Astrocyte (in vitro differentiated cells and primary cell): ENCODE data around the gene LMF1. TPM values are rescaled to one million over a fixed set of nuclear protein-coding genes. Genes with fewer than 3 reads are reported as not detected.

Experiments
- DNase-seq: peaks from one replicate; pipeline ENCODE4 v3.0.0-alpha.2; 2010; ENCODE audit warnings: low read depth
- FAIRE-seq: peaks from 2 replicates; lab custom pipeline; 2011; peaks lifted over from hg19 to GRCh38; lab: Jason Lieb, UNC
- H2AFZ ChIP-seq: 2 replicates; pipeline ENCODE4 v1.6.0; 2012; ENCODE audit warnings: low read depth, low read length, inconsistent platforms
- H3K27ac ChIP-seq: 2 replicates; pipeline ENCODE4 v1.5.1; 2011; ENCODE audit warnings: low read depth, low read length, inconsistent platforms
- H3K27me3 ChIP-seq: 2 replicates; pipeline ENCODE4 v1.6.0; 2011; ENCODE audit warnings: low read length, inconsistent platforms; ENCODE audit not compliant: insufficient read depth
- H3K36me3 ChIP-seq: 2 replicates; pipeline ENCODE4 v1.5.1; 2011; ENCODE audit warnings: low read length, inconsistent platforms; ENCODE audit not compliant: insufficient read depth
- H3K4me1 ChIP-seq: 2 replicates; pipeline ENCODE4 v1.5.1; 2011; ENCODE audit warnings: low read length, inconsistent platforms; ENCODE audit not compliant: insufficient read depth
- H3K4me2 ChIP-seq: 2 replicates; pipeline ENCODE4 v1.6.0; 2012; ENCODE audit warnings: low read length, inconsistent platforms
- H3K4me3 ChIP-seq: 2 replicates; pipeline ENCODE4 v1.5.1; 2011; ENCODE audit warnings: low read depth, mild to moderate bottlenecking, low read length, inconsistent platforms; ENCODE audit not compliant: insufficient read depth
- H3K79me2 ChIP-seq: 2 replicates; pipeline ENCODE4 v1.6.0; 2012; ENCODE audit warnings: mild to moderate bottlenecking, low read length, inconsistent platforms; ENCODE audit not compliant: insufficient read depth
- H3K9ac ChIP-seq: 2 replicates; pipeline ENCODE4 v1.6.0; 2012; ENCODE audit warnings: mild to moderate bottlenecking, low read length, inconsistent platforms
- H3K9me3 ChIP-seq: 2 replicates; pipeline ENCODE4 v1.5.1; 2012; ENCODE audit warnings: low read depth, mild to moderate bottlenecking, low read length, inconsistent platforms; ENCODE audit not compliant: insufficient read depth
- H4K20me1 ChIP-seq: 2 replicates; pipeline ENCODE4 v1.6.0; 2012; ENCODE audit warnings: low read length, inconsistent platforms; ENCODE audit not compliant: insufficient read depth
- H3K27ac Mint-ChIP-seq: one replicate; pipeline ENCODE4 v1.8.0; 2021; ENCODE audit warnings: mild to moderate bottlenecking, mixed read lengths; ENCODE audit not compliant: unreplicated experiment
- H3K27me3 Mint-ChIP-seq: one replicate; pipeline ENCODE4 v1.8.0; 2021; ENCODE audit warnings: low read depth, mixed read lengths; ENCODE audit not compliant: unreplicated experiment
- H3K36me3 Mint-ChIP-seq: one replicate; pipeline ENCODE4 v1.8.0; 2021; ENCODE audit warnings: low read depth, mixed read lengths; ENCODE audit not compliant: unreplicated experiment
- H3K4me1 Mint-ChIP-seq: one replicate; pipeline ENCODE4 v1.8.0; 2021; ENCODE audit warnings: low read depth, mixed read lengths; ENCODE audit not compliant: unreplicated experiment
- H3K4me3 Mint-ChIP-seq: one replicate; pipeline ENCODE4 v1.8.0; 2021; ENCODE audit warnings: mild to moderate bottlenecking, moderate library complexity, mixed read lengths; ENCODE audit not compliant: unreplicated experiment
- H3K9me3 Mint-ChIP-seq: one replicate; pipeline ENCODE4 v1.8.0; 2021; ENCODE audit warnings: mild to moderate bottlenecking, mixed read lengths; ENCODE audit not compliant: unreplicated experiment
- CTCF ChIP-seq: IDR thresholded peaks from 2 replicates; pipeline ENCODE4 v1.5.1; 2011; ENCODE audit warnings: low read depth, mild to moderate bottlenecking, inconsistent platforms, low read length, moderate library complexity; ENCODE audit not compliant: insufficient read depth
- EZH2 ChIP-seq: IDR thresholded peaks from 2 replicates; pipeline ENCODE4 v1.6.1; 2012; ENCODE audit warnings: mild to moderate bottlenecking, low read length, inconsistent platforms; ENCODE audit not compliant: insufficient read depth
- total RNA-seq: library from RNA; stranded (reverse); gene quantifications from 2 replicates; pipeline ENCODE4 v1.2.1, GENCODE V29; 2021

LMF1 gene
- total RNA-seq, 1 donor from 2014 or later = 12.6 TPM

- Histone ChIP-seq H3K9ac (no peak overlapping the region), H3K4me3 (no peak overlapping the region), H3K79me2 (no peaks in the 10 kb centered on the region), H3K4me2 (no peak overlapping the region), H3K27me3 (peaks cover 16% of the 10 kb centered on the region), H3K4me1 (no peaks in the 10 kb centered on the region), H3K9me3 (no peaks in the 10 kb centered on the region), H3K27ac (no peak overlapping the region), H2AFZ (no peak overlapping the region), H3K36me3 (no peaks in the 10 kb centered on the region), H4K20me1 (no peaks in the 10 kb centered on the region)
- H3K9me3 Mint-ChIP-seq = no peaks in the 10 kb centered on the region
- DNase-seq (no peak), FAIRE-seq (no peak)
- peaks cover 3% of the 10 kb centered on the region for H3K36me3 Mint-ChIP-seq
- H3K4me1 Mint-ChIP-seq = no peaks in the 10 kb centered on the region
- no peak overlapping the region for H3K4me3 Mint-ChIP-seq
- TF ChIP-seq CTCF (no peak), EZH2 (no peak)
- H3K27ac Mint-ChIP-seq = no peak overlapping the region
- H3K27me3 Mint-ChIP-seq = peaks cover 24% of the 10 kb centered on the region
Measured at GRCh38 chr16:827513-827912, 143.3 kb downstream of the LMF1 start.

- Histone ChIP-seq H3K27me3 (peaks cover 19% of the 10 kb centered on the region), H3K79me2 (no peaks in the 10 kb centered on the region), H3K4me3 (no peak overlapping the region), H3K9me3 (no peaks in the 10 kb centered on the region), H3K4me1 (no peaks in the 10 kb centered on the region), H3K9ac (no peak overlapping the region), H4K20me1 (no peaks in the 10 kb centered on the region), H2AFZ (peak overlapping the region; percentile 34), H3K27ac (no peak overlapping the region), H3K36me3 (no peaks in the 10 kb centered on the region), H3K4me2 (peak overlapping the region; percentile 19)
- Mint-ChIP-seq H3K9me3 (no peaks in the 10 kb centered on the region), H3K4me3 (no peak overlapping the region), H3K27me3 (peaks cover 36% of the 10 kb centered on the region), H3K36me3 (peaks cover 3% of the 10 kb centered on the region), H3K4me1 (no peaks in the 10 kb centered on the region), H3K27ac (no peak overlapping the region)
- no peak for FAIRE-seq
- no peak for DNase-seq
- TF ChIP-seq CTCF (no peak), EZH2 (peak; percentile 58)
Measured at GRCh38 chr16:825341-826061, 145.3 kb downstream of the LMF1 start.

DNA sequence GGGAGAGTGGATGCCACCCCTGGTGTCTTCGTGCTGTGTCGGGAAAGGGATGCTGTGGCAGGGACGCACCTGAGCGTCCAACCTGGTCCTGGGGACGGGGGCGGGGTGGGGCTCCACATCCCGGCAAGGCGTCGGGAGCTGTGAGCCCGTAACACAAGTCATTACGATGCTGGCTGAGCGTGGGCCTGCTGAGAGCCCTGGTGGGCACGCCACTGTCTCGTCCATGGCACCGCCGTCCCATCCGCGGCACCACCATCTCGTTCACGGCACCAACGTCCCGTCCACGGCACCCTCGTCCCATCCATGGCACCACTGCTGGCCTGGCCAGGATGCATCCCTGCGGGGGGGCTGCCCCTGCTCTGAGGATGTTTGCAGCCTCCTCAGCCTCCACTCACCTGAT, 146.2 kb downstream of the LMF1 start:
- no peak overlapping the region for H3K27ac ChIP-seq
- TF ChIP-seq CTCF (no peak), EZH2 (no peak)
- no peaks in the 10 kb centered on the region for H3K4me1 Mint-ChIP-seq
- DNase-seq (no peak), FAIRE-seq (no peak)
- no peaks in the 10 kb centered on the region for H4K20me1 ChIP-seq
- H3K4me3 ChIP-seq = no peak overlapping the region
- H3K27me3 ChIP-seq = peaks cover 22% of the 10 kb centered on the region
- no peak overlapping the region for H3K9ac ChIP-seq
- no peak overlapping the region for H3K27ac Mint-ChIP-seq
- H3K4me1 ChIP-seq = no peaks in the 10 kb centered on the region
- H3K4me3 Mint-ChIP-seq = no peak overlapping the region
- H3K79me2 ChIP-seq = no peaks in the 10 kb centered on the region
- H3K9me3 ChIP-seq = no peaks in the 10 kb centered on the region
- no peaks in the 10 kb centered on the region for H3K9me3 Mint-ChIP-seq
- H3K27me3 Mint-ChIP-seq = peaks cover 32% of the 10 kb centered on the region
- no peaks in the 10 kb centered on the region for H3K36me3 ChIP-seq
- peaks cover 3% of the 10 kb centered on the region for H3K36me3 Mint-ChIP-seq
- no peak overlapping the region for H2AFZ ChIP-seq
- H3K4me2 ChIP-seq = no peak overlapping the region
